Measurements from ENCODE around the gene TRIM27. TPM values are rescaled to one million over a fixed set of nuclear protein-coding genes. Genes with fewer than 3 reads are reported as not detected.

The TRIM27 gene
- total RNA-seq, 1 experiment from 2014 or later = 79.8 TPM

DNA sequence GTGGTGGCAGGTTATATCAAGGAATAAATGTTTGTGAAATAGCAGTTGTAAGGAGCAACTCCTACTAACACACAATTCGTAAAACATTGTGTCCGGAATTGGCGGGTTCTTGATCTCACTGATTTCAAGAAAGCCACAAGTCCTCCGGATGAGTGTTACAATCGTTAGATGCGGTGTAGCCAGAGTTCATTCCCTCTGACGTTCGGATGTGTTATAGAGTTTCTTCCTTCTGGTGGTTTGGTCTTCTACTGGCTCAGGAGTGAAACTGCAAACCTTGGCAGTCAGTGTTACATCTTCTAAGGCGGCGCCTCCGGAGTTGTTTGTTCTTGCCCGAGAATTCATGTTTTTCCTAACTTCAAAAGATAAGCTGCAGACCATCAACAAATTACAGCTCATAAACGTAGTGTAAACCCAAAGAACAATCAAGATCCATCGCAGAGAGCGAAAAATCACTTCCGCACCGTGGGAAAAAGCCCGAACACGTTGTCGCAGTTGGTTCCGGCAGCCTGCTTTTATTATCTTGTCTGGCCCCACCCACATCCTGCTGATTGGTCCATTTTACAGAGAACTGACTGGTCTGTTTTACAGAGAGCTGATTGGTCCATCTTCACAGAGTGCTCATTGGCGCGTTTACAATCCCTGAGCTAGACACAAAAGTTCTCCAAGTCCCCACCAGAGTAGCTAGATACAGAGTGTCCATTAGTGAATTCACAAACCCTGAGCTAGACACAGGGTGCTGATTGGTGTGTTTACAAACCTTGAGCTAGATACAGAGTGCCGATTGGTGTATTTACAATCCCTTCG lies 58.2 kb downstream of the TRIM27 start:
- TF ChIP-seq, protein P1, sequence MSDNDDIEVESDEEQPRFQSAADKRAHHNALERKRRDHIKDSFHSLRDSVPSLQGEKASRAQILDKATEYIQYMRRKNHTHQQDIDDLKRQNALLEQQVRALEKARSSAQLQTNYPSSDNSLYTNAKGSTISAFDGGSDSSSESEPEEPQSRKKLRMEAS (CRISPR knock-in tag; IDR thresholded peaks at IDR 0.05) = peak; percentile 21; the same call in 1 of the 2 replicates
- TF ChIP-seq NFYB (CRISPR knock-in tag; conservative IDR thresholded peaks at IDR 0.05; ENCODE audit: low read depth) (peak; percentile 93), E2F1 (CRISPR knock-in tag; IDR thresholded peaks at IDR 0.05) (no peak), SP1 (CRISPR knock-in tag; conservative IDR thresholded peaks at IDR 0.05) (0 out of 2 replicates have a peak, but pooled peaks have one; percentile 18), OVOL2 (CRISPR knock-in tag; IDR thresholded peaks at IDR 0.05; ENCODE audit: borderline replicate concordance) (no peak), ZNF396 (CRISPR knock-in tag; IDR thresholded peaks at IDR 0.05; ENCODE audit: borderline replicate concordance) (no peak), ESRRA (CRISPR knock-in tag; IDR thresholded peaks at IDR 0.05; ENCODE audit: borderline replicate concordance) (no peak)
- TF ChIP-seq, protein P2, sequence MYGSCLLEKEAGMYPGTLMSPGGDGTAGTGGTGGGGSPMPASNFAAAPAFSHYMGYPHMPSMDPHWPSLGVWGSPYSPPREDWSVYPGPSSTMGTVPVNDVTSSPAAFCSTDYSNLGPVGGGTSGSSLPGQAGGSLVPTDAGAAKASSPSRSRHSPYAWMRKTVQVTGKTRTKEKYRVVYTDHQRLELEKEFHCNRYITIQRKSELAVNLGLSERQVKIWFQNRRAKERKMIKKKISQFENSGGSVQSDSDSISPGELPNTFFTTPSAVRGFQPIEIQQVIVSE (CRISPR knock-in tag; IDR thresholded peaks at IDR 0.05; ENCODE audit: borderline replicate concordance) = no peak
- Mint-ChIP-seq H3K27ac (no peak overlapping the region; the same call in 1 of the 2 replicates), H3K36me3 (peaks cover 8% of the 10 kb centered on the region), H3K4me1 (peaks cover 22% of the 10 kb centered on the region), H3K4me3 (peak overlapping the region; percentile 88), H3K9me3 (peaks cover 11% of the 10 kb centered on the region), H3K27me3 (ENCODE audit: low read depth) (peaks cover 30% of the 10 kb centered on the region)
- DNase-seq (ENCODE audit: low spot score) = peak; percentile 69
- no peak for ATAC-seq
- CTCF ChIA-PET = interaction anchor here (0.9 to 2.2 kb wide), 7 partner anchors 17 to 151 kb away, joined by 5 to 16 read pairs (median 6); partner anchors contain the start of gene TRIM27
- POLR2A ChIA-PET = interaction anchor here (0.5 to 1.7 kb wide), 14 partner anchors 10 to 1058 kb away, joined by 3 to 10 read pairs (median 4); partner anchors contain the start of gene TRIM27

- peaks cover 30% of the 10 kb centered on the region for H3K27me3 Mint-ChIP-seq (ENCODE audit: low read depth)
- ChIA-PET CTCF (interaction anchor here (1.4 to 3.0 kb wide), 3 partner anchors 22 to 92 kb away, joined by 3 to 14 read pairs (median 8); no protein-coding TSS in a partner anchor), POLR2A (interaction anchor here (1.7 kb wide), 1 partner anchor 18 kb away, joined by 3 read pairs; no protein-coding TSS in a partner anchor)
- H3K36me3 Mint-ChIP-seq = peaks cover 8% of the 10 kb centered on the region
- peaks cover 11% of the 10 kb centered on the region for H3K9me3 Mint-ChIP-seq
- H3K4me3 Mint-ChIP-seq = peak overlapping the region; percentile 88
- ATAC-seq (no peak), DNase-seq (ENCODE audit: low spot score) (no peak)
- peaks cover 27% of the 10 kb centered on the region for H3K4me1 Mint-ChIP-seq
- H3K27ac Mint-ChIP-seq = no peak overlapping the region
- TF ChIP-seq, protein P3, sequence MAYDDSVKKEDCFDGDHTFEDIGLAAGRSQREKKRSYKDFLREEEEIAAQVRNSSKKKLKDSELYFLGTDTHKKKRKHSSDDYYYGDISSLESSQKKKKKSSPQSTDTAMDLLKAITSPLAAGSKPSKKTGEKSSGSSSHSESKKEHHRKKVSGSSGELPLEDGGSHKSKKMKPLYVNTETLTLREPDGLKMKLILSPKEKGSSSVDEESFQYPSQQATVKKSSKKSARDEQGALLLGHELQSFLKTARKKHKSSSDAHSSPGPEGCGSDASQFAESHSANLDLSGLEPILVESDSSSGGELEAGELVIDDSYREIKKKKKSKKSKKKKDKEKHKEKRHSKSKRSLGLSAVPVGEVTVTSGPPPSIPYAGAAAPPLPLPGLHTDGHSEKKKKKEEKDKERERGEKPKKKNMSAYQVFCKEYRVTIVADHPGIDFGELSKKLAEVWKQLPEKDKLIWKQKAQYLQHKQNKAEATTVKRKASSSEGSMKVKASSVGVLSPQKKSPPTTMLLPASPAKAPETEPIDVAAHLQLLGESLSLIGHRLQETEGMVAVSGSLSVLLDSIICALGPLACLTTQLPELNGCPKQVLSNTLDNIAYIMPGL (CRISPR knock-in tag; IDR thresholded peaks at IDR 0.05) = 0 out of 2 replicates have a peak, but pooled peaks have one; percentile 10
- no peak for TF ChIP-seq SMAD4 (CRISPR knock-in tag; IDR thresholded peaks at IDR 0.05)
Observed at GRCh38 chr6:28864326-28864923, 59.4 kb downstream of the TRIM27 start.

GRCh38 chr6:28863604-28864325 lies 60.0 kb downstream of the TRIM27 start:
- ATAC-seq (peak; percentile 46), DNase-seq (ENCODE audit: low spot score) (peak; percentile 73)
- H3K27me3 Mint-ChIP-seq (ENCODE audit: low read depth) = peaks cover 30% of the 10 kb centered on the region
- H3K27ac Mint-ChIP-seq = peak overlapping the region; percentile 47
- peaks cover 8% of the 10 kb centered on the region for H3K36me3 Mint-ChIP-seq
- H3K4me3 Mint-ChIP-seq = peak overlapping the region; percentile 88
- peaks cover 11% of the 10 kb centered on the region for H3K9me3 Mint-ChIP-seq
- ChIA-PET CTCF (interaction anchor here (0.7 to 3.0 kb wide), 9 partner anchors 11 to 122 kb away, joined by 3 to 14 read pairs (median 4); no protein-coding TSS in a partner anchor), POLR2A (interaction anchor here (0.6 to 1.0 kb wide), 2 partner anchors 26 to 1742 kb away, joined by 3 read pairs; no protein-coding TSS in a partner anchor)
- H3K4me1 Mint-ChIP-seq = peaks cover 27% of the 10 kb centered on the region
- TF ChIP-seq NFE2L1 (CRISPR knock-in tag; IDR thresholded peaks at IDR 0.05) (0 out of 2 replicates have a peak, but pooled peaks have one; percentile 26), FOXP1 (CRISPR knock-in tag; IDR thresholded peaks at IDR 0.05; ENCODE audit: borderline replicate concordance) (peak; percentile 31; the same call in 1 of the 2 replicates), EMX1 (CRISPR knock-in tag; IDR thresholded peaks at IDR 0.05) (no peak), NFATC4 (CRISPR knock-in tag; IDR thresholded peaks at IDR 0.05) (no peak), ZSCAN18 (CRISPR knock-in tag; IDR thresholded peaks at IDR 0.05) (no peak), ZNF512 (CRISPR knock-in tag; IDR thresholded peaks at IDR 0.05; ENCODE audit: borderline replicate concordance) (no peak), CREM (CRISPR knock-in tag; IDR thresholded peaks at IDR 0.05) (peak; percentile 45; the same call in 1 of the 2 replicates)
- TF ChIP-seq, protein P4, sequence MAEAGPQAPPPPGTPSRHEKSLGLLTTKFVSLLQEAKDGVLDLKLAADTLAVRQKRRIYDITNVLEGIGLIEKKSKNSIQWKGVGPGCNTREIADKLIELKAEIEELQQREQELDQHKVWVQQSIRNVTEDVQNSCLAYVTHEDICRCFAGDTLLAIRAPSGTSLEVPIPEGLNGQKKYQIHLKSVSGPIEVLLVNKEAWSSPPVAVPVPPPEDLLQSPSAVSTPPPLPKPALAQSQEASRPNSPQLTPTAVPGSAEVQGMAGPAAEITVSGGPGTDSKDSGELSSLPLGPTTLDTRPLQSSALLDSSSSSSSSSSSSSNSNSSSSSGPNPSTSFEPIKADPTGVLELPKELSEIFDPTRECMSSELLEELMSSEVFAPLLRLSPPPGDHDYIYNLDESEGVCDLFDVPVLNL (CRISPR knock-in tag; IDR thresholded peaks at IDR 0.05; ENCODE audit: borderline replicate concordance, low read depth) = peak; percentile 81; the same call in 1 of the 2 replicates
